ENCODE data around the gene RABGEF1.
"Not testable (repeated sequence)": the region's sequence is repeated elsewhere in the genome, so short reads cannot be mapped to it uniquely, and the experiment has no call there.

The RABGEF1 gene

DNA sequence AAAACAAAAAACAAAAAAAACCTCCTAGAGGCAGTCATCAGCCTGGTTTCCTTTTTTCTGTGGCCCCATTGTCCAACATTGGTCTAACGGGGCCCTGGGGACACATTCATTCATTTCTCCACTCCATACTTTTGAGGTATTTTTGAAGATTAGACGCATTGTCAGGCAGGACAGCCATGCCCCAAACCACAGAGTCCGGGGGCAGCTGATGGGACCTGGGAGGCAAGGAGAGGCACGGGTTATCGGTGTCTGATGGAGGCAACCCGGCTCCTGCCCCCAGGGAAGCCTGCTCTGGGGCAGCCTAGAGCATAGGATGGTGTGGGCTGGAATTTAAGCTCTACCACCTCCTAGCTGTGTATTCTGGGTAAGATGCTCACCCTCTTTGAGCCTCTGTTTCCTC lies 6.5 kb upstream of the RABGEF1 start:
- DNase-seq (ENCODE audit: extremely low read depth in 1 of 2, low read depth in 1 of 2), result no peak

DNA sequence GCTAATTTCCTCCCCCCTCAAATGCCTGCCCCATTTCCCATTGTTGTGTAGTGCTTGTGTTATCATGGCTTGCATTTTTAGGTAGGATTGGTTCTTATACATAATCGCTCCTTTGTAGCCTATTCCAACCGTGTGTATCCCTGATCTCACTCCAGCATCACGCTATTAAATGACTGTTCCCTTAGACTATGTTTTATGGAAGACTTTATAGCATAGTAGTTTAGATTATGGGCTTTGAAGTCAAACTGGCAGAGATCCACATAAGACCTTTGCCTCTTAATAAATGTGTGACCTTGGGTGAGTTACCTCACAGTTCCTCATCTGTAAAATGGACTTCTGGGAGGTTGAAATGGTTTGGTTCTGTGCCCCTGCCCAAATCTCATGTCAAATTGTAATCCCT lies 5.4 kb upstream of the RABGEF1 start:
- no peak for DNase-seq (ENCODE audit: extremely low read depth in 1 of 2, low read depth in 1 of 2)

DNA sequence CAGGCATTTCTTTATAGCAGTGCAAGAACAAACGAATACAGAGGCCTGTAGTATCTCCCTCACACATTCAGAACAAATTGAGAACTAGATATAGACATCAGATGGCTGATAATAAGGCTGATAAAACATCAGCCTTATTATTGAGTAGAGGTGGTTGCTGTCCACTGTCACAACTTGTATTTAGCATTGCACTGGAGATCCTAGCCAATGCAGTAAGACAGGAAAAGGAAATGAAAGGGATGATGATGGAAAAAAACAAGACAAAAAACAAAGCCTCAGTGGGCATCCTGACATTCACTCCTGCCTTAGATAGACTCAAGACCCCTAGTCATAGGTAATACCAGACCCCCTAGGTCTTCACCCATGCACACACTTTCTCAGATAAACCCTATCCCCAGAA lies 4.7 kb upstream of the RABGEF1 start:
- no peak for DNase-seq (ENCODE audit: extremely low read depth in 1 of 2, low read depth in 1 of 2)

DNA sequence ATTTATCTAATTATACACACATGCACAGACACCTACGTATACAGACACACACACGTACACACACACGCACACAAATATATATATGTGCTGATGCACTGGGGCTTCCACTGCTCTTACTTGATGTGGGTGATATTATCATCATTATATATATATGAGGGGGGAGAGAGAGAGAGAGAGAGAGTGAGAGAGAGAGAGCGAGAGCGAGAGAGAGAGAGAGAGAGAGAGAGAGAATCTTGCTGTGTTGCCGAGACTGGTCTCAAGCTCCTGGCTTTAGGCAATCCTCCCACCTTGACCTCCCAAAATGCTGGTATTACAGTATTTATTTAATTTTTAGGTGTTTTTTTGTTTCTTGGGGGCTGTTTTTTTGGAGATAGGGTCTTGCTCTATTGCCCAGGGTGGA lies 3.6 kb upstream of the RABGEF1 start:
- DNase-seq (ENCODE audit: extremely low read depth in 1 of 2, low read depth in 1 of 2), result no peak

DNA sequence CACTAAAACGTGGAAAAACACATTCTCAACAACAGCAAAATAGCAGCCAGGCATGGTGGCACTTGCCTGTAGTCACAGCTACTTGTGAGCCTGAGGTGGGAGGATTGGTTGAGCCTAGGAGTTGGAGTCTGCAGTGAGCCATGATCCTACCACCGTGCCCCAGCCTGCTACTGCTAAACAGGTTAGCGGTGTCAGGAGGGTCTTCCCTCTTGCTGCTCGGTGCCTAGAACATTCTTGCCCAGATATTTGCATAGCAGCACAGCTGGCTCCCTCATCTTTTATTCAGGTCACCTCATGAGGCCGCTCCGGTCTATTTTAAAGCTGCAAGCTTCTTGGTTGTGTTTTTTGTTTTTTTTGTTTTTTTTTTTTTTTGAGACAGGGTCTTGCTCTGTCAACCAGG lies 2.9 kb upstream of the RABGEF1 start:
- DNase-seq (ENCODE audit: extremely low read depth in 1 of 2, low read depth in 1 of 2), result no peak

DNA sequence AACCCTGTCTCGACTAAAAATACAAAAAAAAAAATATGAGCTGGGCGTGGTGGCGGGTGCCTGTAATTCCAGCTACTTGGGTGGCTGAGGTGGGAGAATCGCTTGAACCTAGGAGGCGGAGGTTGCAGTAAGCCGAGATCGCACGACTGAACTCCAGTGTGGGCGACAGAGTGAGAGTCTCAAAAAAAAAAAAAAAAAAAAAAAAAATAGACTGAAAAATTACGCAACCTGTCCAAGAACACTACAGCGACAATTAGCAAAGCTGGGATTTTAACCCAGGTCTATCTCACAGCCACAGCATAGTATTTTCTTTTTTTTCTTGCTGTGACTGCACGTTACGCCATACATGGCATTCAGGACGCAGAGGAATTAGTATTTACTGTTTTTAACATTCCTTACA lies 1.1 kb upstream of the RABGEF1 start:
- DNase-seq (ENCODE audit: extremely low read depth in 1 of 2, low read depth in 1 of 2), result no peak

DNA sequence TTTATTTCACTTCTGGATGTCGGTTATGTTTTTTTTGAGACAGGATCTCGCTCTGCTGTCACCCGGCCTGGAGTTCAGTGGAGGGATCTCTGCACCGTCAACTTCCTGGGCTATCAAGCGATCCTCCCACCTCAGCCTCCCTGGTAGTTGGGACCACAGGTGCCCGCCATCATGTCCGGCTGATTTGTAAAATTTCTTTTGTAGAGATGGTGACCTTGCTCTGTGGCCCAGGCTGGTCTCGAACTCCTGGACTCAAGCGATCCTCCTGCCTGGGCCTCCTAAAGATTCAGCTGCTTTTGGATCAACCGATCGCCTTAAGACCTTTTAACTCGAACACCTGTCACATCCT lies 606 bp upstream of the RABGEF1 start:
- DNase-seq (ENCODE audit: extremely low read depth in 1 of 2, low read depth in 1 of 2), result no peak

DNA sequence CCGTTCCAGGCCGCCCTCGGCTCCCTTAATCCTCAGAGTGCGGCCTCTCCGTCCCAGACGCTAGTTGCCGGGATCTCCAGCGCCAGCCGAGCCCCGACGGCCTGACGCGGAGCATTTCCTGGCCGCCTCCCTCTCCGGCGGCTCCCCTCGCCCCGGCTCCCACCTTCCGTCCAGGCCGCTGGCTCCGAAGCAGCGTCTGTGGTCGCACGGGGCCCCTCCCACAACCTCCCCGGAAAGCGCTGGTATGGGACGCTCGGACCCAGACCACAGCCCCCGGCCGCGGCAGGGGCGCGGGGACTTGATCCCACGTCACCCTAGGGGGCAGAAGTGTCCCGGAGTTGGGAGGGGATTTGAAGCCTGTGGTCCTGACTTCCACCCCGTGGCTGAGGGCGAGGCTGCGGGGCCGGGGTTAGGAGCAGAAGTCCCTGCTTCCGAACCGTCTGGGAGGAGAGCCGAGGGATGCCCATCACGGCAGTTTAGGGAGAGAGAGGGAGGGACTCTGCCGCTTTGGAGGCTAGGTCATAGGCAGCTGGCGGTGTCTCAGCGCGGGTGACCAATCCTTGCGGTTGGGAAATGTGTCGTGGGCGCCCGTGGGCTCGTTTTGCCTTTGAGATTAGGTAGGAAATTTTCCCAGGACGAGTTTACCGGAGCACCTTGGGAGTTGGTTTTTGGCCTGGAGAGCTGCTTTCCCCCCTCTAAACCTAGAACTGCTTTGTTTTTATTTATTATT lies 612 bp downstream of the RABGEF1 start:
- DNase-seq (ENCODE audit: extremely low read depth in 1 of 2, low read depth in 1 of 2), result peak; percentile 25 to 31

DNA sequence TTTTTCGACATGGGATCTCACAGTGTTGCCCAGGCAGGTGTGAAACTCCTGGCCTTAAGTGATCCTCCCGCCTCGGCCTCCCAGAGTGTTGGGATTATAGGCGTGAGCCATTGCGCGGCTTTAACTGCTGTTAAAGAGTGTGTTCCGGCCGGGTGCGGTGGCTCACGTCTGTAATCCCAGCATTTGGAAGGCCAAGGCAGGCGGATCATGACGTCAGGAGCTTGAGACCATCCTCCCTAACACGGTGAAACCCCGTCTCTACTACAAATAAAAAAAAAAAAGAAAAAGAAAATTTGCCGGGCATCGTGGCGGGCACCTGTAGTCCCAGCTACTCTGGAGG lies 1.1 kb downstream of the RABGEF1 start:
- no peak for DNase-seq (ENCODE audit: extremely low read depth in 1 of 2, low read depth in 1 of 2)

DNA sequence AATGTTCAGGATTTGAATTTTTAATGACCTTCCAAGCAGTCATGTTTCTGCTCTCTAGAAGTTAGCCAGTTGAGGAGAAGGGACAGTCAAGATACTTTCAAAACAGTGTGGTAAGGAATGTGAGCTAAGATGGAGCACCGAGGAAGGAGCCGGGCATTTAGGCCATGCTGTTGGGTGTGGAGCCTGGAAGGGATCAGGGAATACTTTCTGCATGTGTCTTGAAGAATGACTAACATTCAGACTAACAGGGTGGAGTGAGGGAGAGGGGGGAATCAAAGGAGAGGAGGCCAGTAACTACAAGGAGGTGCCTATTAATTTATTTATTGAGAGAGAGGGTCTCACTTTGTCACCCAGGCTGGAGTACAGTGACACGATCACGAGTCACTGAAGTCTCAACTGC lies 1.8 kb downstream of the RABGEF1 start:
- not testable (repeated sequence) for DNase-seq (ENCODE audit: extremely low read depth in 1 of 2, low read depth in 1 of 2)

DNA sequence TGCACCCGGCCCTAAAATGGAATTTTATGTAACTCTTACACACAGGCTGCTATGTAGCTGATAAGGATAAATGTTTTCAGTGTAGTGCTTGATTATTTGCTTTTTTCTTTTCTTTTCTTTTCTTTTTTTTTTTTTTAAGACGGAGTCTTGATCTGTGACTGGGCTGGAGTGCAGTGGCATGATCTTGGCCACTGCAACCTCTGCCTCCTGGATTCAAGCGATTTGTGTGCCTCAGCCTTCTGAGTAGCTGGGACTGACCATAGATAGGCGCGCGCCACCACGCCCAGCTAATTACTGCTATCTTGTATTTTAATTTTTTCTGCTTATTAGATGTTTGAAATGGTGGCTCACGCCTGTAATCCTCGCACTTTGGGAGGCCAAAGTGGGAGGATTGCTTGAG lies 3.4 kb downstream of the RABGEF1 start:
- DNase-seq (ENCODE audit: extremely low read depth in 1 of 2, low read depth in 1 of 2), result no peak

DNA sequence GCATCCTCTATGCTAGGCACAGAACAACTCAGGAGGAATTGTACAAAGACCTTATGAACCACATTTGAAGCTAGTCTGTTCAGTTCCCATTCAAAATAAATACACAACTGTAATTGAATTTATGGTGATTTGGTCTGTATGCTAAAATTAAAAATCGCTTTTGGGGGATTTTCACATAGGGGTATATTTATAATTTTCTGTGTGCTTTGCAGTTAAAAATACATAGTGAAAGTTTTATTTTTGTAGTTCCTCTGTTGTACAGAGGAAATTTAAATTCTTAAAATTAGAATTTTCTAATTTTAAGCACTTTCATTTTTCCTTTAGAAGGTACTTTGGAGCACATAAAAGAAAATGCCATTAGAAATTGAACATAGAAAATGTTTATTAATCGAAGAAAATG lies 6.9 kb downstream of the RABGEF1 start:
- DNase-seq (ENCODE audit: extremely low read depth in 1 of 2, low read depth in 1 of 2), result no peak

DNA sequence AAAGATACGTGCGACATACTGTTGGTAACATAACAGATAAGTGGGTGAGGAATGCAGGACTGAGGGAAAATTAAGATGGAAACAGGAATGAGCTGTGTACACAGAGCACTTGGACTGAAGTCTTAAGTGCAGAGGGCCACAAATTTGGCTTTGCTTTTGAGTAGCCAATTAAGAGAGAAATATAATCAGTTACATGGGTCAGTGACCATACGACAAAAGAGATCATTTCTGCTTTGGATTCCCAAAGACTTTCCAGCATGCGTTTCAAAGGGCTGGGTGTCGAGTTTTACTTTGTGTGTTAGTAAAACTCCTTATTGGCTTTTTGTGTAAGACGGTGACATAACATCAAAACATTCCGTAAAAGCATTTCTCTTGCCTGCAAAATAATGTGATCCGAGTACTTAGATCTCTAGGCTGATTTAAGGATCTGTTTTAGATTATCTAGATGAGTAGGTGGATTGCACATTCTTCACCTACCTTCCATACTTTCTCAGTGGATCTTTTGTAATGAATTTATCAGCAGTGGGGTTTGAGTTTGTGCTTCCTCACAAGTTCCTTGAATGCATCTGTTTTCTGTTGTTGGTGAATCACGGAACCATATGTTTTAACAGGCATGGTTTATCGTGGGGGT lies 7.5 kb downstream of the RABGEF1 start:
- no peak for DNase-seq (ENCODE audit: extremely low read depth in 1 of 2, low read depth in 1 of 2)

DNA sequence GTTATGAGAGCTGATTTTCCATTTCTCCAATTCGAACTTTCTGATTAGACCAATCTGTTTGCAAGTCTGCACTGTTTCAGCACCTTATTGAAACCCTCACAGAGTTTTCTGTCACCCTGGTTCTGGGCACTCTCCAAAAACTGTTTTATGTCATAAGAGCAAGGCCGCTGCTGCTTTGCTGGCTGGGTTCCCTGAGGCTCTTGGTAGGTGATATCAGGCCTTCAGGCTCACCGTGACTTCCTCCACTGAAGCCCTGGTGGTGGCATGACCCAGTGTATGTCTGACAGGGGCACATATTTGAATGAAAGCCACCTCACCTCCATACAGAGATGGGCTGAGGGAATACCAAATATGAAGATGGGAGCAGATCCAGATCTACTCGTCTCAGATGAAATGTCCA lies 8.3 kb downstream of the RABGEF1 start:
- no peak for DNase-seq (ENCODE audit: extremely low read depth in 1 of 2, low read depth in 1 of 2)

DNA sequence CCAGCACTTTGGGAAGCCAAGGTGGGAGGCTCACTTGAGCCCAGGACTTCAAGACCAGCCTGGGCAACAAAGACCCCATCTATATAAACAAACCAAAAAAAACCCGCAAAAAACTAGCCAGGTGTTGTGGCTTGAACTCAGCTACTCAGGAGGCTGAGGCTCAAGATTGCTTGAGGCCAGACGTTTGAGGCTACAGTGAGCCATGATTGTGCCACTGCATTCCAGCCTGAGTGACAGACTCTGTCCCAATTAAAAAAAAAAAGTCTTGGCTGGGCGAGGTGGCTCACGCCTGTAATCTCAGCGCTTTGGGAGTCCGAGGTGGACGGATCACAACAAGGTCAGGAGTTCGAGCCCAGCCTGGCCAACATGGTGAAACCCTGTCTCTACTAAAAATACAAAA lies 11.4 kb downstream of the RABGEF1 start:
- DNase-seq (ENCODE audit: extremely low read depth in 1 of 2, low read depth in 1 of 2), result no peak

DNA sequence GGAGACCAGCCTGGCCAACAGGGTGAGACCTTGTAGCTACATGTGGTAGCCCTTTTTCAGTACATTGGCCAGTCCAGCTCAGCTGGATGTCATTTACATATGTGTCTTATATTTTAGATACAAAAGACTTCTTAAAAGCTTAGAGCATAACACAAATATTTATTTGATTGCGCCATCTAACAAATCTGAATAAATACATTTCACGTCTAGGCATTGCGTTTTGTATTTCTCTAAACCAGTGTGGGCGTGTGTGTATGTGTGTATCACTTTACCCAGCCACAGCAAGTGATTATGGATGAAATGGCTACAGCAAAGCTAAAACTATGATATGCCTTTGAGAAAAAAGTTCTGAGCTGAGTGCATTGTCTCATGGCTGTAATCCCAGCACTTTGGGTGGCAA lies 14.0 kb downstream of the RABGEF1 start:
- no peak for DNase-seq (ENCODE audit: extremely low read depth in 1 of 2, low read depth in 1 of 2)

DNA sequence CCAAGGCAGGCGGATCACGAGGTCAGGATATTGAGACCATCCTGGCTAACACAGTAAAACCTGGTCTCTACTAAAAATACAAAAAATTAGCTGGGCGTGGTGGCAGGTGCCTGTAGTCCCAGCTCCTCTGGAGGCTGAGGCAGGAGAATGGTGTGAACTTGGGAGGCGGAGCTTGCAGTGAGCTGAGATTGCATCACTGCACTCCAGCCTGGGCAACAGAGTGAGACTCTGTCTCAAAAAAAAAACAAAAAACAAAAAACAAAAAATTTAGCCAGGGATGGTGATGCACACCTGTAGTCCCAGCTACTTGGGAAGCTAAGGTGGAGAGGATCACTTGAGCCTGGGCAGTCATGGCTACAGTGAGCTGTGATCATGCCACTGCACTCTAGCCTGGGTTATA lies 14.5 kb downstream of the RABGEF1 start:
- DNase-seq (ENCODE audit: extremely low read depth in 1 of 2, low read depth in 1 of 2), result not testable (repeated sequence)

DNA sequence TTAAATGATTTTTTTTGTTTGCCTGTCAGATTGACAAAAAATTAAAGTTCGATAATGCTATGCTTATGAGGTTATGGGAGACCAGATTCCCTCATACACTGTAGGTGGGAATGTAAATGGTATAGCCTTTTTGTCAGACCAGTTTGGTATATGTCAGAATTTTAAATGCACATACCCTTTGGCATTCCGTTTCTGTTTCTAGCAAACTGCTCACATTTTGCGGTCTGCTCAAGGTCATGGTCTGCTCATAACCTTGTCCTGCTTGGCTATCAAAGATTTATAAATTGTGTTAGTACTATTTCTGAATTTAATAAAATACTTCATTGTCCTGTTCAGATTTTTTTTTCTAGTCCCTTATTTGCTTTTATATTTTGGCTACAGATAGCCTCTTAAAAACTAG lies 15.7 kb downstream of the RABGEF1 start:
- not testable (repeated sequence) for DNase-seq (ENCODE audit: extremely low read depth in 1 of 2, low read depth in 1 of 2)

DNA sequence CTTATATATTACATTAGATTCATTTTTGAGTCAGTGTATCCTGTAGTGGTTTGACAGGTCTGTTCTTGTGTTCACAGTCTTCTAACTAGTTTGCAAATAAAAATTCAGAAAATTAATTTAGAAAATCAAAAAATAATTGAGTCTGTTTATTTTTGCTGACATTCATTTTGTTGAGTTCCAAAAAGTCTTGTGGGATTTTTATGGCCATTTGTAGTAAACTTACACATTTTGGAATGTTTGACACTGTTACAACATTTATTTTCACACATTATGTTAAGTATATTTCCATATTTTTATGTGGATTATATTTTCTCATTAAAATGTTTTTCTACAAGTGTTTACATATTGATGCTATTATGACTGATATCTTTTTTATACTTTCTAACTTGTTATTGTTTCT lies 16.4 kb downstream of the RABGEF1 start:
- DNase-seq (ENCODE audit: extremely low read depth in 1 of 2, low read depth in 1 of 2), result no peak

DNA sequence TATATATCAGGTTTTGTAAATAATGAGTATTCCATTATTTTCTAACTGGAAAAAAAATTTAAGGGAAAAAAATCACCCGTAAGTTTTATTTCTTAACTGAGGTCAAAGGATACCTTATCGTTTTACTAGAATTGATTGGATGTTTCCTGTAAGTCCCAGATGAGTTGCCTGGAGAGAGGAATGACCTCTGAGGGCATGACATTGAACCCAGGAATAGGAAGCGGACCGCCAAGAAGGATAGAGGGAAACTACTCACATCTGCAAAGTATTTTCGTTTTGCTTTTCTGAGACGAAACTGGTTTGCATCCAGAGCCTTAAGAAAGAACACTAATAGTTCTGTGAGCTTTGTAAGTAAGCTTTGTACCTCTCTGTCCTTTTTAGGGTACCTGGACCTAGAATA lies 17.4 kb downstream of the RABGEF1 start:
- DNase-seq (ENCODE audit: extremely low read depth in 1 of 2, low read depth in 1 of 2), result no peak

DNA sequence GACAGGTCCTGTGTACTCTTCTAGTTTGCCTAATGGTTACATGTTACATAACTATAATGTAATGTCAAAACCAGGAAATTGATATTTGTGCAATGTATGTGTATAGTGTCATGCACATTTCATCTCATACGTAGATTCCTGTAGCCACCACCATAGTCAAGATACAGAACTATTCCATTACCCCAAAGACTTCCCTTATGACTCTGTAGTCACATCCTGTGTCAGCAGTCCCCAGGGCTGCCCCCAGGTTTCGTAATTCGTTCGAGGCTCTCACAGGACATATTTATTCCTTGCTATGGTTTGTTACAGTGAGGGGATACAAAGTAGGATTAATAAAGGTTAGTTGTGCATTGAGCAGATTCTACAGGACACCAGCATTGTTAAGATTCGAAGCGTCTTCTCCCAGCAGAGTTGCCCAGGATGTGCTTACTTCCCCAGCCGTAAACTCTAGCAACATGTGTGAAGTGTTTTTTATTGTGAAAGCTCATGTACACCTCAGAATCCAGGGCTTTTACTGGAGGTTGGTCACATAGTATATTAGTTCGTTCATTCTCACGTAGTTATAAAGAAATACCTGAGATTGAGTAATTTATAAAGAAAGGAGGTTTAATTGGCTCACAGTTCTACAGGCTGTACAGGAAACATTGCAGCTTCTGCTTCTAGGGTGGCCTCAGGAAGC lies 18.6 kb downstream of the RABGEF1 start:
- peak in 1 of 2 donors; percentile 31 for DNase-seq (ENCODE audit: extremely low read depth in 1 of 2, low read depth in 1 of 2)

DNA sequence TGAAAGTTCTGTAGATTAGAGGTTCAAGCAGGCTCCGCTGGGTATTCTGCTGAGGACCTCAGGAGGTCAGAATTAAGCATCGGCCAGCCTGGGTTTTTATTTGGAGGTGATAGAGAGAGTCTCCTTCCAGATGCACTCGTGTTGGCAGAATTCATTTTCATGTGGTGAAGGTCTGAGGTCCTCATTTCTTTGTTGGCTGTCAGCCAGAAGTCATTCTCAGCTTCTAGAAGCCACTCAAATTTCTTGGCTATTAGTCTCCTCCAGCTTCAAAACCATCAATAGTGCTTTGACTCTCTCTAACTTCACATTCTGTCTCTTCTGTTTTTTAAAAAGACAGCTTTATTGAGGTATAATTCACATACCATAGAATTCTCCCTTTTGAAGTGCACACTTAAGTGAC lies 22.6 kb downstream of the RABGEF1 start:
- not testable (repeated sequence) for DNase-seq (ENCODE audit: extremely low read depth in 1 of 2, low read depth in 1 of 2)
